CD4-positive, alpha-beta T cell treated with Interleukin-10 for 1 hour (primary cell): ENCODE data around the gene FAM83G.
"Not testable (repeated sequence)": the region's sequence is repeated elsewhere in the genome, so short reads cannot be mapped to it uniquely, and the experiment has no call there.

Source experiments
- DNase-seq: peaks from one replicate; pipeline ENCODE4 v3.0.0-alpha.2; 2020

FAM83G gene

DNA sequence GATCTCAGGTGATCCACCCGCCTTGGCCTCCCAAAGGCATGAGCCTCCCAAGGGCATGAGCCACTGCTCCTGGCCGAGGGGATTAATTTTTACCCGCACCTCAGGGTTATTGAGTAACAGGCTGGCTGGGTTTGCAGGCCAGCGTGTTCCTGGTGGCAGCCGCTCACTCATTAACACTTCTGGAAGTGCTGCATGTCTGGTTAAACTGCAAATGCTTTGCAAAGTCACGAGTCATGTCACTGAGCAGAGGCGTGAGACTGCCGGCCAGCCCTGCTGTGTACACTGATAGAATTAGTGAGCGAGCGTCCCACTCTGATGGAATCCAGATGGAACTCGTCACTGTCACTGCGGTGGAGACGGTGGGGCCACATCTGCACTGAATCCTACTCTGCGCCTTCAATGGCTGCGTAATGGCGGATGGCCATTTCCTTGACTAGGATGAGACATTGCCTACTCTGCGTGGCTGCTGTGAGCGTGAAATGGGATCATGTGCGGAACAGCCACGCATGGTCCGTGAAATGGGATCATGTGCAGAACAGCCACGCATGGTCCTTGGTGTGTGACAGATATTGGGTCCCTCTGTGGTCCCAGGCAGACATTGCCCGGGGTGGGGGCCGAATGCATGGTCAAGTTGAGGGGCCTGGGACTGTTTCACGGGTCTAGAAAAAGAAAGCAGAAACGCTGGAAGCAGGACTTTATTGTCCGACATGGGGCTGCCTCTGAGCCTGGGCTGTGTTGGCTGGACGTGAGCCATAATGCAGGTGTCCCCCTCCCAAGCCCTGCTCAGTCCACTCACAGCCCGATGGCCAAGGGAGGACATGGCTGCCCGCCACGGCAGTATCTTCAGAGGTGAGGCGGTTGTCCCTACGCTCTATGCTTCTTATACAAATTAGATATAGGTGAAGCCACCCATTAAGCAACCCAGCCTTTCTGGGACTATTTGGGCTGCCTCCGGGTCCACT, 53.3 kb downstream of the FAM83G start:
- DNase-seq: no peak

DNA sequence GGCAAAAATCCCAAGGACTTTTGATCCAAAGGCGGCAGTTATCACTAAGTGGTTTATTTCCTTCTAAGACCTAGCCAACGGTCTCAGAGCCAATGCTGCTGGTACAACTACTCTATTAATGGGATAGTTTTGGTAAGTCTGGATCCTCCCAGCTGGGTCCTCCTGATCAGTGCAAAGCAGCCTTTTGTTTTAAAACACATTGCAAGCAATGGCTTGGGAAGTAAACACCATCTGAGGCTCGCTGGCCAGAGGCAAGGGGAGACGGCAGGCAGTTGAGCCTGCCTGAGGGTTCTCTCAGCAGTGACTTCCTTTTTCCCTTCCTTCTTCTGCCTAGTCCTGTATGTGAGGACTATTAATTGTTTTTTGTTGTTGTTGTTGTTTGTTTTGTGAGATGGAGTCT, 54.2 kb downstream of the FAM83G start:
- no peak for DNase-seq

DNA sequence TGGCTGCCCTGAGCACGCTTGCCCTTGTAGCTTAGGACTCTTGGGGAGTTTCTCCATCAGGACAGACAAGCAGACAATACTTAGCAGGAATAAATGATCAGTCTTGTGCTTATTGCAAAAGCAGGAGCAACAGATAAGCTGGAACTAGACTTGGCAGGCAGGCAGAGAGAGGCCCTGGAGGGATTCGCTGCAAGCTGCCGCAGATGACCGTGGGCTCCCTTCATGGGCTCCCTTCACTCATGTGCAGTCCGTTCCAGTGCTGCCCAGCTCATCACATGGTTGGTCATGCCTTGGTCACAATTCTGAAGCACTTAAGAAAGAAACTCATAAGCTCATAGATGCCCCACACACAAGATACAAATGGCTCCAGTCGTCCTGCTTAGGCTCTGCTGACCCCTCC, 55.0 kb downstream of the FAM83G start:
- no peak for DNase-seq

DNA sequence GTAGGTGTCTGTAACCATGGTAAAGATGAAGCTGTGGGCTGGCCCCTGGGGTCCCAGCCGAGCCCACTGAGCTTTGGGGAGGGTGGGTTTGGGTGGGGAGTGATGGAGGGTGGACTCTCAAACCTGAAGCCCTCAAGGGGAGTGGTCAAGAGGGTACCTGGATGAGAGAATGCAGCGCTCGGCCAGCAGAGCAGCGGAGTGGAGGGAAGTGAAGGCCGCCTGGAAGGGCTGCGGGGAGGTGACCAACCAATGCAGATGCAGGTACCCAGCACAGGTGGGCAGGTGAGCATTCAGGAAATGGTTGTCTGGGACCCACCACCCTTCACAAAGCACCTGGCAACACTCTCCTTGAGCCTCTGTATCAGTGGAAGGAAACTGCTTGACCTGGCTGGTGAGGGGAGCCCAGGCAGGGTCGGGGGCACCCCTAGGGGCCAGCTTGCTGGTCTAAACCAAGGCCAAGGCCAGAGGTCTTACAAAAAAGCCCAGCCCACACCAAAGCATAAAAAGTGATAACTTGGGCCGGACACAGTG, 56.0 kb downstream of the FAM83G start:
- no peak for DNase-seq

DNA sequence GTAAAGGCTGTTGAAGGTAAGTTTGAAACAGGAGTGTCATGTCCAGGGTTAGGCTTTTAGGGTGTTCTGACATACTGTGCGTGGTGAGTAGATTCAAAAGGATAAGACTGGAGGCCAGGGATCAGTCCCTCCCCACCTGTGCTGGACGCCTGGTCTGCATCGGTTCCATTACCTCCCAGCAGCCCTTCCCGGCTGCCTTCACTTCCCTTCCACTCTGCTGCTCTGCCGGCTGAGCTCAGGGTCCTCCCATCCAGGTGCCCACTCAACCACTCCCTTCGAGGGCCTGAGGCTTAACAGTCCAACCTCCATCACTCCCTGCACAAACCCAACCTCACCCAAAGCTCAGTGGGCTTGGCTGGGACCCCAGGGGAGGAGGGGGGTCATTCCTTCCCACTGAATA, 56.7 kb downstream of the FAM83G start:
- DNase-seq: no peak

DNA sequence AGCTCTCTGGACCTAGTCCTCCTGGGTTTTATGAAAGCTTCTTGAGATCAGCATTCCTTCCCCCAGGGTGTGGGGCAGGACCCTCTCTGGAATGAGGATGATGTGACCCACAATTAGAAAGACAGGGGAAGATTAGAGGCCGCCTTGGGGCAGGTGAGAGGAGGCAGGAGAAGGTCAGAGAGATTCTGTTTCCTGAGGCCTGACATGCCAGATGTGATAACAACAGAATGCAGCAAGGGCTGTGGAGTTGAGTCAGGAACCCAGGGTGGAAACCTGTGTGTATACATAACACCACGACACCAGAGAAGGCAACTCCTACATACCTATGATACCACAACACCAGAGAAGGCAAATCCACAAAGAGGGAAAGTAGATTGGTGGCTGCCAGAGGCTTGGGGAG, 58.0 kb downstream of the FAM83G start:
- no peak for DNase-seq

DNA sequence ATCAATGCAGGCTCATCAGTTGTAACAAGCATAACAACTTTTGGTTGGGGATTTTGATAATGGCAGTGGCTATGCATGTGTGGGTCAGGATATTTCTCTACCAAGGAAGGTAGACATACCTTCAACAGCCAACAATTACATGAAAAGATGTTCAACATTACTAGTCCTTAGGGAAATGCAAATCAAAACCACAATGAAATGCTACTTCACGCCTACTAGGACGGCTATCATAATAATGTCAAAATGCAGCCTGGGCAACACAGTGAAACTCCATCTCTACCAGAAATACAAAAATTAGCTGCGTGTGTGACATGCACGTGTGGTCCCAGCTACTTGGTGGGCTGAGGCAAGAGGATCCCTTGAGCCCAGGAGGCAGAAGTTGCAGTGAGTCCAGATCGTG, 59.9 kb downstream of the FAM83G start:
- no peak for DNase-seq

- no peak for DNase-seq
These were observed 65.9 kb downstream of the FAM83G start for GRCh38 chr17:18938692-18939023.

DNA sequence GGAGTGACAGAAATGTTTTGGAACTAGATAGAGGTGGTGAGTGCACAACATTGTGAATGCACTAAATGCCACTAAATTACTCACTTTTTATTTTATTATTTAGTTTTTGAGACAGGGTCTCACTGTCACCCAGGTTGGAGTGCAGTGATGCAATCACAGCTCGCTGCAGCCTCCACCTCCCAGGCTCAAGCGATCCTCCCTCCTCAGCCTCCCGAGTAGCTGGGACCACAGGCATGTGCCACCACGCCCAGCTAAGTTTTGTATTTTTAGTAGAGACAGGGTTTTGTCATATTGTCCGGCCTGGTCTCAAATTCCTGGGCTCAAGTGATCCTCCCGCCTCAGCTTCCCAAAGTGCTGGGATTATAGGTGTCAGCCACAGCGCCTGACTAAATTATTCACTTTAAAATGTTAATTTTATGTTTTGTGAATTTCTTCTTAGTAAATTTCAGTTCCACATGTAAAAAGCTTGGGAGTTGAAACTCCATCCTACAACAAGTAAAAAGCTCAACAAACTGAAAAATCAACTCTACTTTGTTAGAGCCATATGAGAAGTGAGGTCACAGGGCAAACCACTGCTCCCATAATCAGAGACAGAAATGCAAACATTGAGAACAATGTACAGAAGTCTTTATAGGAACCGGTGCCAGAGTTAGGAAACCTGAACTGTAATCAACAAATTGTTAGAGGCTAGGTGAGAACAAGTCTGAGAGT, 66.4 kb downstream of the FAM83G start:
- DNase-seq: no peak

- peak; percentile 17 for DNase-seq
These were observed 71.2 kb downstream of the FAM83G start for GRCh38 chr17:18933102-18934058.

GRCh38 chr17:18932360-18933055, 72.1 kb downstream of the FAM83G start:
- DNase-seq: peak; percentile 23

- peak; percentile 13 for DNase-seq
These were observed 75.9 kb downstream of the FAM83G start for GRCh38 chr17:18928628-18929125.

- DNase-seq: no peak
These were observed 79.4 kb downstream of the FAM83G start for GRCh38 chr17:18925187-18925586.

DNA sequence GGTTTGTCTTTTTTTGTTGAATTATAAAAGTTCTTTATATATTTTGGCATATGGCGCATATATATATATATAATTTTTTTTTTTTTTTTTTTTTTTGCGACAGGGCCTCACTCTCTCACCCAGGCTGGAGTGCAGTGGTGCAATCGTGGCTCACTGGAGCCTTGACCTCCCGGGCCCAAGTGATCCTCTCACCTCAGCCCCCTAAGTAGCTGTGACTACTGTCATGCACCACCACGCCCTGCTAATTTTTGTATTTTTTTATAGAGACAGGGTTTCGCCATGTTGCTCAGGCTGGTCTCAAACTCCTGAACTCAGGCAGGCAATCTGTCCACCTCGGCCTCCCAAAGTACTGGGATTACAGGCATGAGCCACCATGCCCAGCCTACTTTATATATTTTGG, 82.0 kb downstream of the FAM83G start:
- DNase-seq: not testable (repeated sequence)

- no peak for DNase-seq
These were observed 82.6 kb downstream of the FAM83G start for GRCh38 chr17:18921912-18922451.

DNA sequence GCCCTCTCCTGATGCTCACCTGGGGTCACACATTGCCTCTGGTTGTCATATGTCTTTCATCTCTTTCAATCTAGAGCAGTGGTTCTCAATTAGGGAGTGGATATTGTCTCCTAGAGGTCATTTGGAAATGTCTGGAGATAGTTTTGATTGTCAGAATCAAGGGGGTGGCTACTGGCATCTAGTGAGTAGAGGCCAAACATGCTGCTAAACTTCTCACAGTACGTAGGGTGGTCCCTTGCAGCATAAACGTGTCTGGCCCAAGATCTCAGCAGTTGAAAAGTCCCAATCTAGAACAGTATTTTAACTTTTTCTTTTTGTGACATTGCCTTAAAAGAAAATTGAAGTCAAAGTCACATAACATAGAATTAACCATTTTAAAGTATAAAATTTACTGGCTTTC, 83.1 kb downstream of the FAM83G start:
- no peak for DNase-seq

- peak; percentile 12 for DNase-seq
These were observed 83.6 kb downstream of the FAM83G start for GRCh38 chr17:18920911-18921441.

- no peak for DNase-seq
These were observed 84.6 kb downstream of the FAM83G start for GRCh38 chr17:18919963-18920362.
